GM23338 (cell line): ENCODE results near the gene TPK1. TPM values are rescaled to one million over a fixed set of nuclear protein-coding genes. Genes with fewer than 3 reads are reported as not detected.

Source experiments
- ATAC-seq: fragments of 200-7000 bp; cut with Tn5 transposase; 3 replicates; pipeline ENCODE4 v1.9.1; 2020
- DNase-seq: peaks from one replicate; pipeline ENCODE4 v3.0.0-alpha.2; 2015; ENCODE audit warnings: low spot score
- H2AFZ ChIP-seq: fragments of 200-600 bp; sonication (generic); 2 replicates; pipeline ENCODE4 v1.8.0; 2016; ENCODE audit warnings: antibody characterized with exemption, mild to moderate bottlenecking, moderate library complexity
- H3F3A ChIP-seq: fragments of 200-600 bp; sonication (generic); replicated peaks from 2 replicates; pipeline ENCODE4 v1.8.0; 2017; ENCODE audit warnings: antibody characterized with exemption, mixed run types, low read depth
- H3K27ac ChIP-seq: fragments of 200-600 bp; sonication (generic); 2 replicates; pipeline ENCODE4 v1.6.1; 2016; ENCODE audit warnings: low read depth
- H3K27me3 ChIP-seq: fragments of 200-600 bp; sonication (generic); 2 replicates; pipeline ENCODE4 v1.8.0; 2016; ENCODE audit warnings: mild to moderate bottlenecking, mixed run types, moderate library complexity; ENCODE audit not compliant: insufficient read depth
- H3K36me3 ChIP-seq: fragments of 200-600 bp; sonication (generic); 2 replicates; pipeline ENCODE4 v1.8.0; 2016; ENCODE audit warnings: mild to moderate bottlenecking; ENCODE audit not compliant: insufficient read depth
- H3K4me1 ChIP-seq: fragments of 200-600 bp; sonication (generic); 2 replicates; pipeline ENCODE4 v1.8.0; 2016; ENCODE audit warnings: mild to moderate bottlenecking, moderate library complexity; ENCODE audit not compliant: insufficient read depth
- H3K4me2 ChIP-seq: fragments of 200-600 bp; sonication (generic); 2 replicates; pipeline ENCODE4 v1.7.1; 2017; ENCODE audit warnings: mixed run types
- H3K4me3 ChIP-seq: fragments of 200-600 bp; sonication (generic); 2 replicates; pipeline ENCODE4 v1.6.1; 2016; ENCODE audit warnings: mixed run types
- H3K79me2 ChIP-seq: fragments of 200-600 bp; sonication (generic); replicated peaks from 2 replicates; pipeline ENCODE4 v1.8.0; 2017; ENCODE audit warnings: mild to moderate bottlenecking; ENCODE audit not compliant: insufficient read depth
- H3K9me2 ChIP-seq: fragments of 200-600 bp; sonication (generic); 2 replicates; pipeline ENCODE4 v1.8.0; 2017; ENCODE audit not compliant: insufficient read depth
- H4K20me1 ChIP-seq: fragments of 200-600 bp; sonication (generic); replicated peaks from 2 replicates; pipeline ENCODE4 v1.8.0; 2017; ENCODE audit warnings: mild to moderate bottlenecking; ENCODE audit not compliant: insufficient read depth
- H3K27ac Mint-ChIP-seq: 2 replicates; pipeline ENCODE4 v1.8.0; 2020; ENCODE audit warnings: inconsistent platforms, mild to moderate bottlenecking, moderate library complexity, mixed read lengths
- H3K27me3 Mint-ChIP-seq: 3 replicates; pipeline ENCODE4 v1.8.0; 2022; ENCODE audit warnings: low read depth, mild to moderate bottlenecking, moderate library complexity, mixed read lengths, inconsistent platforms; ENCODE audit not compliant: insufficient read depth, poor library complexity
- H3K36me3 Mint-ChIP-seq: 3 replicates; pipeline ENCODE4 v1.8.0; 2021; ENCODE audit warnings: low read depth, mild to moderate bottlenecking, inconsistent platforms, moderate library complexity, mixed read lengths
- H3K4me1 Mint-ChIP-seq: 3 replicates; pipeline ENCODE4 v1.8.0; 2020; ENCODE audit warnings: mild to moderate bottlenecking, inconsistent platforms, mixed read lengths
- H3K4me3 Mint-ChIP-seq: 3 replicates; pipeline ENCODE4 v1.8.0; 2021; ENCODE audit warnings: moderate library complexity, mild to moderate bottlenecking, inconsistent platforms, mixed read lengths
- H3K9me3 Mint-ChIP-seq: 3 replicates; pipeline ENCODE4 v1.8.0; 2020; ENCODE audit warnings: moderate library complexity, mild to moderate bottlenecking, inconsistent platforms, mixed read lengths
- CREB1 ChIP-seq: fragments of 250-450 bp; sonication (Bioruptor Pico); IDR thresholded peaks from 2 replicates; pipeline ENCODE4 v1.5.0; 2020; ENCODE audit warnings: low read depth, mild to moderate bottlenecking, moderate library complexity
- CTCF ChIP-seq, 2 experiments: fragments of 200-600 bp in 1 of 2; sonication (generic) in 1 of 2; conservative IDR thresholded peaks; 2 replicates each; pipeline versions ENCODE4 v1.5.1 to v1.6.1; 2016 to 2017; ENCODE audit warnings: antibody characterized with exemption in 2 of 2, low read depth in 2 of 2, mild to moderate bottlenecking in 2 of 2, moderate library complexity in 1 of 2
- JUNB ChIP-seq: IDR thresholded peaks from one replicate; pipeline ENCODE4 v1.6.1; 2016; ENCODE audit warnings: antibody characterized with exemption; ENCODE audit not compliant: unreplicated experiment
- POLR2AphosphoS5 ChIP-seq: IDR thresholded peaks from 2 replicates; pipeline ENCODE4 v1.6.1; 2016; ENCODE audit warnings: antibody characterized with exemption, low read depth
- REST ChIP-seq: IDR thresholded peaks from one replicate; pipeline ENCODE4 v1.6.1; 2018; ENCODE audit warnings: antibody characterized with exemption; ENCODE audit not compliant: unreplicated experiment
- polyA plus RNA-seq: library from polyadenylated mRNA; unstranded; fragments of >200 nt; fragmentation: Nextera tagmentation; extraction: Ambion mirVana; gene quantifications from 2 replicates; pipeline ENCODE4 v1.2.1, GENCODE V29; 2016
- total RNA-seq: library from RNA; depleted of rRNA; stranded (reverse); fragments of >200 nt; shearing (Covaris generic); gene quantifications from 2 replicates; pipeline ENCODE4 v1.2.3, GENCODE V29; 2014
- TF ChIP-seq, protein P1 (sequence below): fragments of 250-450 bp; sonication (Bioruptor Pico); IDR thresholded peaks from 2 replicates; pipeline ENCODE4 v1.5.0; 2020; ENCODE audit warnings: mild to moderate bottlenecking, moderate library complexity

The TPK1 gene
- total and polyA plus RNA-seq, 2 experiments from 2014 or later = 2.6 to 2.9 TPM

DNA sequence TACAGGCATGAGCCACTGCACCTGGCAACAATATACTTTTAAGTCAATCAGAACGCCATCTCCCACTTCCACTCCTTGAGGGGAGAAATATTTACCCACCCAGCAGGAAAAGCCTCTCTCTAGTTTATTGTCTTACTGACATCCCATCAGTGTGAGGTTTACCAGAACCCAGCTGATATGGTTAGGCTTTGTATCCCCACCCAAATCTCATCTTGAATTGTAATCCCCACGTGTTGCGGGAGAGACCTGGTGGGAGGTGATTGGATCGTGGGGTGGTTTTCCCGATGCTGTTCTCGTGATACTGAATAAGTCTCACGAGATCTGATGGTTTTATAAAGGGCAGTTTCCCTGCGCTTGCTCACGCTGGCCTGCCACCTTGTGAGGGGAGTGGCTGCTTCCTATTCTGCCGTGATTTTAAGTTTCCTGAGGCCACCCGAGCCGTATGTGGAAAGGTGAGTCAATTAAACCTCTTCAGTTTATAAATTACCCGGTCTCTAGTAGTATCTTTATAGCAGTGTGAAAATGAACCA, 37.5 kb upstream of the TPK1 start (continued):
- TF ChIP-seq, protein P1, sequence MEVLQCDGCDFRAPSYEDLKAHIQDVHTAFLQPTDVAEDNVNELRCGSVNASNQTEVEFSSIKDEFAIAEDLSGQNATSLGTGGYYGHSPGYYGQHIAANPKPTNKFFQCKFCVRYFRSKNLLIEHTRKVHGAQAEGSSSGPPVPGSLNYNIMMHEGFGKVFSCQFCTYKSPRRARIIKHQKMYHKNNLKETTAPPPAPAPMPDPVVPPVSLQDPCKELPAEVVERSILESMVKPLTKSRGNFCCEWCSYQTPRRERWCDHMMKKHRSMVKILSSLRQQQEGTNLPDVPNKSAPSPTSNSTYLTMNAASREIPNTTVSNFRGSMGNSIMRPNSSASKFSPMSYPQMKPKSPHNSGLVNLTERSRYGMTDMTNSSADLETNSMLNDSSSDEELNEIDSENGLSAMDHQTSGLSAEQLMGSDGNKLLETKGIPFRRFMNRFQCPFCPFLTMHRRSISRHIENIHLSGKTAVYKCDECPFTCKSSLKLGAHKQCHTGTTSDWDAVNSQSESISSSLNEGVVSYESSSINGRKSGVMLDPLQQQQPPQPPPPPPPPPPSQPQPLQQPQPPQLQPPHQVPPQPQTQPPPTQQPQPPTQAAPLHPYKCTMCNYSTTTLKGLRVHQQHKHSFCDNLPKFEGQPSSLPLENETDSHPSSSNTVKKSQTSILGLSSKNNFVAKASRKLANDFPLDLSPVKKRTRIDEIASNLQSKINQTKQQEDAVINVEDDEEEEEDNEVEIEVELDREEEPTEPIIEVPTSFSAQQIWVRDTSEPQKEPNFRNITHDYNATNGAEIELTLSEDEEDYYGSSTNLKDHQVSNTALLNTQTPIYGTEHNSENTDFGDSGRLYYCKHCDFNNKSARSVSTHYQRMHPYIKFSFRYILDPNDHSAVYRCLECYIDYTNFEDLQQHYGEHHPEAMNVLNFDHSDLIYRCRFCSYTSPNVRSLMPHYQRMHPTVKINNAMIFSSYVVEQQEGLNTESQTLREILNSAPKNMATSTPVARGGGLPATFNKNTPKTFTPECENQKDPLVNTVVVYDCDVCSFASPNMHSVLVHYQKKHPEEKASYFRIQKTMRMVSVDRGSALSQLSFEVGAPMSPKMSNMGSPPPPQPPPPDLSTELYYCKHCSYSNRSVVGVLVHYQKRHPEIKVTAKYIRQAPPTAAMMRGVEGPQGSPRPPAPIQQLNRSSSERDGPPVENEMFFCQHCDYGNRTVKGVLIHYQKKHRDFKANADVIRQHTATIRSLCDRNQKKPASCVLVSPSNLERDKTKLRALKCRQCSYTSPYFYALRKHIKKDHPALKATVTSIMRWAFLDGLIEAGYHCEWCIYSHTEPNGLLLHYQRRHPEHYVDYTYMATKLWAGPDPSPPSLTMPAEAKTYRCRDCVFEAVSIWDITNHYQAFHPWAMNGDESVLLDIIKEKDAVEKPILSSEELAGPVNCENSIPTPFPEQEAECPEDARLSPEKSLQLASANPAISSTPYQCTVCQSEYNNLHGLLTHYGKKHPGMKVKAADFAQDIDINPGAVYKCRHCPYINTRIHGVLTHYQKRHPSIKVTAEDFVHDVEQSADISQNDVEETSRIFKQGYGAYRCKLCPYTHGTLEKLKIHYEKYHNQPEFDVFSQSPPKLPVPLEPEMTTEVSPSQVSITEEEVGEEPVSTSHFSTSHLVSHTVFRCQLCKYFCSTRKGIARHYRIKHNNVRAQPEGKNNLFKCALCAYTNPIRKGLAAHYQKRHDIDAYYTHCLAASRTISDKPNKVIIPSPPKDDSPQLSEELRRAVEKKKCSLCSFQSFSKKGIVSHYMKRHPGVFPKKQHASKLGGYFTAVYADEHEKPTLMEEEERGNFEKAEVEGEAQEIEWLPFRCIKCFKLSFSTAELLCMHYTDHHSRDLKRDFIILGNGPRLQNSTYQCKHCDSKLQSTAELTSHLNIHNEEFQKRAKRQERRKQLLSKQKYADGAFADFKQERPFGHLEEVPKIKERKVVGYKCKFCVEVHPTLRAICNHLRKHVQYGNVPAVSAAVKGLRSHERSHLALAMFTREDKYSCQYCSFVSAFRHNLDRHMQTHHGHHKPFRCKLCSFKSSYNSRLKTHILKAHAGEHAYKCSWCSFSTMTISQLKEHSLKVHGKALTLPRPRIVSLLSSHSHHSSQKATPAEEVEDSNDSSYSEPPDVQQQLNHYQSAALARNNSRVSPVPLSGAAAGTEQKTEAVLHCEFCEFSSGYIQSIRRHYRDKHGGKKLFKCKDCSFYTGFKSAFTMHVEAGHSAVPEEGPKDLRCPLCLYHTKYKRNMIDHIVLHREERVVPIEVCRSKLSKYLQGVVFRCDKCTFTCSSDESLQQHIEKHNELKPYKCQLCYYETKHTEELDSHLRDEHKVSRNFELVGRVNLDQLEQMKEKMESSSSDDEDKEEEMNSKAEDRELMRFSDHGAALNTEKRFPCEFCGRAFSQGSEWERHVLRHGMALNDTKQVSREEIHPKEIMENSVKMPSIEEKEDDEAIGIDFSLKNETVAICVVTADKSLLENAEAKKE (CRISPR knock-in tag) = no peak
- TF ChIP-seq CREB1 (CRISPR knock-in tag) = no peak
- no peak for TF ChIP-seq REST

- Histone ChIP-seq H3K4me1 (no peaks in the 10 kb centered on the region), H4K20me1 (no peaks in the 10 kb centered on the region), H3K27me3 (no peaks in the 10 kb centered on the region), H3K4me2 (no peak overlapping the region), H3F3A (no peaks in the 10 kb centered on the region), H3K4me3 (no peak overlapping the region), H3K9me2 (no peaks in the 10 kb centered on the region), H2AFZ (peak overlapping the region; percentile 53; the same call in 1 of the 2 replicates), H3K27ac (no peak overlapping the region), H3K36me3 (no peaks in the 10 kb centered on the region), H3K79me2 (no peaks in the 10 kb centered on the region)
- Mint-ChIP-seq H3K36me3 (no peaks in the 10 kb centered on the region), H3K27me3 (no peaks in the 10 kb centered on the region), H3K27ac (no peak overlapping the region), H3K9me3 (no peaks in the 10 kb centered on the region), H3K4me3 (no peak overlapping the region), H3K4me1 (peaks cover 6% of the 10 kb centered on the region; the same call in 2 of the 3 replicates)
- no peak for TF ChIP-seq JUNB
- no peak for TF ChIP-seq CTCF (conservative IDR thresholded peaks at IDR 0.05; ENCODE audit: low read depth in 2 of 2)
- no peak for TF ChIP-seq POLR2AphosphoS5
- DNase-seq (peak; percentile 7), ATAC-seq (no peak)
Observed at GRCh38 chr7:144869082-144869481, 33.2 kb upstream of the TPK1 start.
